ENCODE results near the gene ARF3.
A peak's percentile ranks its signal among the peaks of the same experiment; 100 is the strongest.
"Not testable (repeated sequence)": the region's sequence is repeated elsewhere in the genome, so short reads cannot be mapped to it uniquely, and the experiment has no call there.

Gene ARF3

GRCh38 chr12:48929551-48929950 lies 27.7 kb downstream of the ARF3 start:
- no peak for DNase-seq (ENCODE audit: low spot score)

- DNase-seq (ENCODE audit: low spot score), result no peak
Measured at GRCh38 chr12:48927261-48927660, 30.0 kb downstream of the ARF3 start.

- peak; percentile 87 for DNase-seq (ENCODE audit: low spot score)
Measured at GRCh38 chr12:48925304-48926011, 31.8 kb downstream of the ARF3 start, which contains the start of gene FKBP11. FKBP11 (minus strand) TSS chr12:48925492; CDS start chr12:48925428, 64 bp downstream.

GRCh38 chr12:48924617-48925303 lies 32.5 kb downstream of the ARF3 start:
- peak; percentile 39 for DNase-seq (ENCODE audit: low spot score)

- DNase-seq (ENCODE audit: low spot score), result no peak
Measured at GRCh38 chr12:48923117-48923516, 34.2 kb downstream of the ARF3 start.

- DNase-seq (ENCODE audit: low spot score), result no peak
Measured at GRCh38 chr12:48917857-48918537, 39.3 kb downstream of the ARF3 start.

- DNase-seq (ENCODE audit: low spot score), result no peak
Measured at GRCh38 chr12:48910196-48910595, 47.1 kb downstream of the ARF3 start.

- DNase-seq (ENCODE audit: low spot score), result not testable (repeated sequence)
Measured at GRCh38 chr12:48909698-48910097, 47.6 kb downstream of the ARF3 start.

- DNase-seq (ENCODE audit: low spot score), result no peak
Measured at GRCh38 chr12:48907245-48907644, 50.0 kb downstream of the ARF3 start.

GRCh38 chr12:48903982-48904411 lies 53.3 kb downstream of the ARF3 start:
- peak; percentile 74 for DNase-seq (ENCODE audit: low spot score)

GRCh38 chr12:48903363-48903981 lies 53.8 kb downstream of the ARF3 start:
- no peak for DNase-seq (ENCODE audit: low spot score)

GRCh38 chr12:48901278-48901677 lies 56.0 kb downstream of the ARF3 start:
- DNase-seq (ENCODE audit: low spot score), result peak; percentile 24

GRCh38 chr12:48899651-48900050 lies 57.6 kb downstream of the ARF3 start:
- DNase-seq (ENCODE audit: low spot score), result no peak

GRCh38 chr12:48894271-48894670 lies 63.0 kb downstream of the ARF3 start:
- DNase-seq (ENCODE audit: low spot score), result no peak

- peak; percentile 81 for DNase-seq (ENCODE audit: low spot score)
Measured at GRCh38 chr12:48890657-48891418, 66.4 kb downstream of the ARF3 start.

GRCh38 chr12:48889679-48890078 lies 67.6 kb downstream of the ARF3 start:
- no peak for DNase-seq (ENCODE audit: low spot score)
